ENCODE data around the gene LAMB4.

The LAMB4 gene

GRCh38 chr7:108008827-108009226 lies 121.3 kb downstream of the LAMB4 start:
- DNase-seq: no peak

- DNase-seq: no peak
These were observed 121.9 kb downstream of the LAMB4 start for GRCh38 chr7:108008240-108008639.

GRCh38 chr7:108007762-108008161 lies 122.4 kb downstream of the LAMB4 start:
- DNase-seq: no peak

GRCh38 chr7:108007261-108007660 lies 122.9 kb downstream of the LAMB4 start:
- no peak for DNase-seq

- DNase-seq: no peak
These were observed 125.7 kb downstream of the LAMB4 start for GRCh38 chr7:108004220-108005142.

- DNase-seq: no peak
These were observed 126.6 kb downstream of the LAMB4 start for GRCh38 chr7:108003599-108003935.

- DNase-seq: no peak
These were observed 127.2 kb downstream of the LAMB4 start, which contains the start of gene LAMB1 for GRCh38 chr7:108002726-108003598. LAMB1 (minus strand) TSS chr7:108003161; CDS start chr7:108002885, 276 bp downstream.

GRCh38 chr7:108001764-108002725 lies 128.1 kb downstream of the LAMB4 start:
- DNase-seq: no peak

GRCh38 chr7:108000875-108001763 lies 129.0 kb downstream of the LAMB4 start:
- DNase-seq: no peak

- DNase-seq: no peak
These were observed 130.2 kb downstream of the LAMB4 start for GRCh38 chr7:107999779-108000560.

- DNase-seq: no peak
These were observed 131.3 kb downstream of the LAMB4 start for GRCh38 chr7:107998660-107999480.

- DNase-seq: no peak
These were observed 132.0 kb downstream of the LAMB4 start for GRCh38 chr7:107998150-107998549.

- no peak for DNase-seq
These were observed 133.9 kb downstream of the LAMB4 start for GRCh38 chr7:107996072-107996882.

GRCh38 chr7:107995184-107996071 lies 134.7 kb downstream of the LAMB4 start:
- no peak for DNase-seq

- DNase-seq: no peak
These were observed 135.6 kb downstream of the LAMB4 start for GRCh38 chr7:107994421-107995030.

- DNase-seq: no peak
These were observed 136.3 kb downstream of the LAMB4 start for GRCh38 chr7:107993891-107994291.
